ENCODE data around the gene CASZ1.

The CASZ1 gene

DNA sequence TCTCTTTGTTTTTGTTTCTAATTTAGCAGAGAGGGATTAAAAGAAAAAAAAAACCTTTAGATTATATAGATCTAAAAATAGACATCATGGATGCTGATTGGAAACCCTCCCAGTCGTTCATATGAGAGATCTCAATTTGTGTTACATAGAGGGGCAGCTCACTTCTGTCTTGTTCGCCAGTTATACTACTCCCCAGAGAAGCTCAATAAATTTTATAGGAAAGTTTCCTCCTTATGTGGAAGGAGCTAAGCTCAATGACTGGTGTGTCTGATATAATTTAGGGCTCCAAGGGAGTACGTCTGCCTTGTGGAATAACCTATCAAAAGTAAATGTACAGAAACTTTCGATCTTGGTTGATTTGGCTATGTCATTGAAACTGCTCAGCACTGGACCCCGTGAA, 204.1 kb downstream of the CASZ1 start:
- DNase-seq: no peak
- no peak overlapping the region for H3K27ac ChIP-seq
- no peaks in the 10 kb centered on the region for H3K27me3 ChIP-seq (replicated peaks)
- no peak overlapping the region for H3K4me3 ChIP-seq (ENCODE audit: low read depth, low read length)
- TF ChIP-seq, protein P1, sequence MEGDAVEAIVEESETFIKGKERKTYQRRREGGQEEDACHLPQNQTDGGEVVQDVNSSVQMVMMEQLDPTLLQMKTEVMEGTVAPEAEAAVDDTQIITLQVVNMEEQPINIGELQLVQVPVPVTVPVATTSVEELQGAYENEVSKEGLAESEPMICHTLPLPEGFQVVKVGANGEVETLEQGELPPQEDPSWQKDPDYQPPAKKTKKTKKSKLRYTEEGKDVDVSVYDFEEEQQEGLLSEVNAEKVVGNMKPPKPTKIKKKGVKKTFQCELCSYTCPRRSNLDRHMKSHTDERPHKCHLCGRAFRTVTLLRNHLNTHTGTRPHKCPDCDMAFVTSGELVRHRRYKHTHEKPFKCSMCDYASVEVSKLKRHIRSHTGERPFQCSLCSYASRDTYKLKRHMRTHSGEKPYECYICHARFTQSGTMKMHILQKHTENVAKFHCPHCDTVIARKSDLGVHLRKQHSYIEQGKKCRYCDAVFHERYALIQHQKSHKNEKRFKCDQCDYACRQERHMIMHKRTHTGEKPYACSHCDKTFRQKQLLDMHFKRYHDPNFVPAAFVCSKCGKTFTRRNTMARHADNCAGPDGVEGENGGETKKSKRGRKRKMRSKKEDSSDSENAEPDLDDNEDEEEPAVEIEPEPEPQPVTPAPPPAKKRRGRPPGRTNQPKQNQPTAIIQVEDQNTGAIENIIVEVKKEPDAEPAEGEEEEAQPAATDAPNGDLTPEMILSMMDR (IDR thresholded peaks at IDR 0.05; ENCODE audit: low read depth, low read length, missing control alignments): no peak
- H3K36me3 ChIP-seq (replicated peaks): no peaks in the 10 kb centered on the region
- in situ Hi-C loops (cut with HindIII; ENCODE audit: low pct_ligation_motif_present, low sequenced_read_pairs): no loop called here

DNA sequence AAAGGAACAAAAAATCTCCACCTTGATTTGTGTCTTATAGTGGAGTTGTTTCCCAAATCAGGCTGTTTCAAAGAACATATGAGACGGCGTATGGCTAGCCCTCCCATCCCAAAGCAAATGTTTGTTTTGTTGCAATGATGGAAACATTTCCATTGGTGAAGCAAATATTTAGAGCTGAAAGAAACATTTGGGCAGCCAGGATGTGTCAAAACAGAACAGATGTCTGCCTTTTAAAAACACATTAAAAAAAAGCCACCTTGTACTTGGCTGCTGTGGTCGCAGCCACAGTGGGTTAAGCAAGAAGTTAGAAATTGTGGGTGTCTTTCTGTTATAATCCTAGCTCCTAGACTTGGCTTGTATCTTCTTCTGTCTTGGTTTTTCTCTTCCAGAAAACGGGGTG, 205.4 kb downstream of the CASZ1 start:
- TF ChIP-seq, protein P1 (IDR thresholded peaks at IDR 0.05; ENCODE audit: low read depth, low read length, missing control alignments): no peak
- DNase-seq: no peak
- H3K4me3 ChIP-seq (ENCODE audit: low read depth, low read length): no peak overlapping the region
- H3K27me3 ChIP-seq (replicated peaks): no peaks in the 10 kb centered on the region
- H3K27ac ChIP-seq: no peak overlapping the region
- H3K36me3 ChIP-seq (replicated peaks): no peaks in the 10 kb centered on the region
- in situ Hi-C loops (cut with HindIII; ENCODE audit: low pct_ligation_motif_present, low sequenced_read_pairs): no loop called here

DNA sequence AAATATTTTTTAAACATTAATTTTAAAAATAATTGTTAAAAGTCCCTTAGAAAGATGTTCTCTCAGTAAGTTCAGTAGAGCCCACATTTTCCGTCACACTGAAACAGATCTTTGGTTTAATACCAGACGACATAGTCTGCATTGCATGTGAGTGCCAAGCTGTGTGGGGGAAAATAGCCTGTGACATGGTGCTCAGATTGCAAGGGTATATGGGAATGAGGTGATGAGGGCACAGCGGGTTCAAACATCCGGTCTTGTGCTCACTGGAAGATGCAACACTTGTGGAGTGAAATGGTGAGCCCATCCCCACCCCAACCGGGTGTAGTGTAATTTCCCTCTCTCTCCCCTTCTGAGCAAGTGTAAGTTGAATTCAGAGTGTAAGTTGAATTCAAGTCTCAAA, 207.4 kb downstream of the CASZ1 start:
- no peak overlapping the region for H3K27ac ChIP-seq
- TF ChIP-seq, protein P1 (IDR thresholded peaks at IDR 0.05; ENCODE audit: low read depth, low read length, missing control alignments): no peak
- in situ Hi-C loops (cut with HindIII; ENCODE audit: low pct_ligation_motif_present, low sequenced_read_pairs): no loop called here
- no peaks in the 10 kb centered on the region for H3K27me3 ChIP-seq (replicated peaks)
- no peak for DNase-seq
- H3K36me3 ChIP-seq (replicated peaks): no peaks in the 10 kb centered on the region
- no peak overlapping the region for H3K4me3 ChIP-seq (ENCODE audit: low read depth, low read length)

DNA sequence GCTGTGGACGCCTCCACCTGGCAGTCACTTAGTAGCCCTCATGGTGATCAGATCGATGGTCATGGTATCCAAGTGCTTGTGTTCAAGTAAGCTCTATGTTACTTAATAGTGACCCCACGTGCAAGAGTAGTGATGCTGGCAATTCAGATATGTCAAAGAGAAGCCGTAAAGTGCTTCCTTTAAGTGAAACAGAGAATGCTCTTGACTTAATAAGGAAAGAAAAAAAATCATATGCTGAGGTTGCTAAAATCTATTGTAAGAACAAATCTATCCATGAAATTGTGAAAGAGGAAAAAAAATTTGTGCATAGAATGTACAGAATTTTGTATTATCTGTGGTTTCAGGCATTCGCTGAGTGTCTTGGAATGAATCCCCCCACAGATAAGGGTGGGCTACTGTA, 207.8 kb downstream of the CASZ1 start:
- H3K4me3 ChIP-seq (ENCODE audit: low read depth, low read length): no peak overlapping the region
- in situ Hi-C loops (cut with HindIII; ENCODE audit: low pct_ligation_motif_present, low sequenced_read_pairs): no loop called here
- no peaks in the 10 kb centered on the region for H3K27me3 ChIP-seq (replicated peaks)
- no peak for DNase-seq
- TF ChIP-seq, protein P1 (IDR thresholded peaks at IDR 0.05; ENCODE audit: low read depth, low read length, missing control alignments): no peak
- no peaks in the 10 kb centered on the region for H3K36me3 ChIP-seq (replicated peaks)
- H3K27ac ChIP-seq: no peak overlapping the region
